GM10266 (cell line): ENCODE data around the gene BHLHE23.

ENCODE experiments used
- DNase-seq: peaks from one replicate; pipeline ENCODE4 v3.0.0; 2012; ENCODE audit errors: extremely low spot score
- CTCF ChIP-seq: IDR thresholded peaks from 2 replicates; pipeline ENCODE4 v1.5.1; 2012; ENCODE audit warnings: mild to moderate bottlenecking, low read depth; ENCODE audit not compliant: control insufficient read depth, insufficient read depth; ENCODE audit errors: missing control alignments

The BHLHE23 gene

GRCh38 chr20:63032861-63033793 lies 26.4 kb upstream of the BHLHE23 start:
- DNase-seq = no peak
- TF ChIP-seq CTCF = no peak

- TF ChIP-seq CTCF = no peak
- DNase-seq = no peak
Observed at GRCh38 chr20:63032026-63032800, 25.4 kb upstream of the BHLHE23 start.

- no peak for TF ChIP-seq CTCF
- DNase-seq = no peak
Observed at GRCh38 chr20:63031251-63032014, 24.7 kb upstream of the BHLHE23 start.

GRCh38 chr20:63029358-63030121 lies 22.8 kb upstream of the BHLHE23 start:
- no peak for DNase-seq
- no peak for TF ChIP-seq CTCF

- DNase-seq = no peak
- no peak for TF ChIP-seq CTCF
Observed at GRCh38 chr20:63028461-63028921, 21.7 kb upstream of the BHLHE23 start.

- TF ChIP-seq CTCF = peak; percentile 30
- DNase-seq = peak; percentile 69
Observed at GRCh38 chr20:63027922-63028389, 21.2 kb upstream of the BHLHE23 start.
